Measurements from ENCODE around the gene RHBDL2. TPM values are rescaled to one million over a fixed set of nuclear protein-coding genes. Genes with fewer than 3 reads are reported as not detected.

The RHBDL2 gene
- total RNA-seq, 1 donor from 2014 or later = not detected

GRCh38 chr1:38891753-38892152 lies 49.9 kb downstream of the RHBDL2 start:
- DNase-seq = no peak
- no peak for ATAC-seq (ENCODE audit: poor library complexity)
- intact Hi-C loops (cut with DNase I) = no loop called here

- no peak for DNase-seq
- ATAC-seq (ENCODE audit: poor library complexity) = no peak
- intact Hi-C loops (cut with DNase I) = no loop called here
Observed at GRCh38 chr1:38889589-38889988, 52.0 kb downstream of the RHBDL2 start.

DNA sequence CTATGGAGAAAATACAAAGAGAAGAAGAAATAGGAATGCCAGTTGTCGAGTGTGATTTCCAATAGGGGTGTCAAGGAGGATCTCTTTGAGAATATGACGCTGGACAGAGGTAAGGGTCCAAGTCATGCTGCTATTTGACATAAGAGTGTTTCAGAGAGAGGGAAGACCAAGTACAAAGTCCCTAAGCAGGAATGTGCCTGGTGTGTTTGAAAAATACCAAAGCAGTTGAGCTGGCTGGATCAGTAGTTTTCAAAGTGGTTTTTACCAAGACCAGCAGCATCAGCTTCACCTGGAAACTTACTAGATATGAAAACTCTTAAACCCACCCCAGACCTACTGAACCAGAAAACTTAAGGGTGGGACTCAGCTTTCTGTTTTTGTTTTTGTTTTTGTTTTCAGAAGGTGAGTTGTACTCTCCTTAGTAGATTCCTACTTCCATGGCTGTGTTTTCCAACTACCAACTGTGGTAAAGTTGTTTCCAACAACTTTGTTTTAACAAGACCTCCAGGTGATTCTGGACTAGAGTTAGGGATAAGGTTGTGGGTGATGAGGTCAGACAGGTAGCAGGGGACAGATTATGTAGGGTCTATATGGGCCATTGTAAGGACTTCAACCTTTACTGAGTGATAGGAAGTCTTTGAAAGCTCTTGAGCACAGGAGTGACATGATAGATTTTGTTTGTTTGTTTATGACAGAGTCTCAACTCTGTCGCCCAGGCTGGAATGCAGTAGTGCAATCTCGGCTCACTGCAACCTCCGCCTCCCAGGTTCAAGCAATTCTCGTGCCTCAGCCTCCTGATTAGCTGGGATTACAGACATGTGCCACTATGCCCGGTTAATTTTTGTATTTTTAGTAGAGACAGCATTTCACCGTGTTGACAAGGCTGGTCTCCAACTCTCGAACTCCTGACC lies 53.0 kb downstream of the RHBDL2 start:
- intact Hi-C loops (cut with DNase I) = no loop called here
- ATAC-seq (ENCODE audit: poor library complexity) (no peak), DNase-seq (no peak)

DNA sequence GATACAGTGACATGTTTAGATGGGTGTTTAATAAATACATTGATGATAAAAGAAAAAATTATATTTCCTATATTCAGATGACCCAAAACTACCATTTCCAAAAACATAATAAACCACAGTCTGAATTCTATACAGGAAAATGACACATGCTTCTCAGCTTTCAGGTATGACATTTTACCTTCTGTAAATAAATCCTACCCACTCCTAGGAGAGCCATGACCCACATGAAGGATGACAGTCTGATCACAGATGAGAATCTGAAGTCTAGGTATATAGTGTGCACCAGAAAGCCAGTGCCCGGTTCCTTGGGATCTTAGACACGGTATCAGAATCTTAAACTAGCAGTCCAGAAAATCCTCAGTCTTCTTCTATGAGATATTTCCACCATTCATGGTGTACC lies 56.5 kb downstream of the RHBDL2 start:
- ATAC-seq (ENCODE audit: poor library complexity) = no peak
- intact Hi-C loops (cut with DNase I) = no loop called here
- no peak for DNase-seq

GRCh38 chr1:38881487-38881886 lies 60.1 kb downstream of the RHBDL2 start, which contains the start of gene GJA9:
Gene GJA9 (minus strand): TSS chr1:38881587. CDS start chr1:38876098, 5,489 bp downstream.
- intact Hi-C loops (cut with DNase I) = no loop called here
- DNase-seq (no peak), ATAC-seq (ENCODE audit: poor library complexity) (no peak)

DNA sequence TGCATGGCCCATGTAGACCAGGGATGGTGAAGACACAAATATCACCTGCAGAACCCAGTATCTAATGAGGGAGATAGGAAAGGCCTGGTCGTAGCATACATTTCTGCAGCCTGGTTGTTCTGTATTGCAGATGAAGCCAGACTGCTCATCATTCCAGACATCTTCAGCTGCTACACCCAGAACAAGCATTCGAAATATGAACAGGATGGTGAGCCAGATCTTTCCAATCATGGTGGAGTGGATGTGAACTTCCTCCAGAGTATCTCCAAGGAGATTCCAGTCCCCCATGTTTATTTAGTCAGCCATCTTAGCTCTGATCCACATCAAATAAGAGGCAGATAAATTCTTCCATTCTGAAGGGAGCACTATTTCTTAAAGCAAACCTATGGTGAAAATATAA lies 65.8 kb downstream of the RHBDL2 start:
- intact Hi-C loops (cut with DNase I) = no loop called here
- DNase-seq (no peak), ATAC-seq (ENCODE audit: poor library complexity) (no peak)

GRCh38 chr1:38873027-38873969 lies 68.3 kb downstream of the RHBDL2 start, which contains the start of gene MYCBP:
Gene MYCBP (minus strand): TSS chr1:38873348. CDS start chr1:38873305, 43 bp downstream.
- intact Hi-C loops (cut with DNase I) = no loop called here
- ATAC-seq (ENCODE audit: poor library complexity) = peak; percentile 99

DNA sequence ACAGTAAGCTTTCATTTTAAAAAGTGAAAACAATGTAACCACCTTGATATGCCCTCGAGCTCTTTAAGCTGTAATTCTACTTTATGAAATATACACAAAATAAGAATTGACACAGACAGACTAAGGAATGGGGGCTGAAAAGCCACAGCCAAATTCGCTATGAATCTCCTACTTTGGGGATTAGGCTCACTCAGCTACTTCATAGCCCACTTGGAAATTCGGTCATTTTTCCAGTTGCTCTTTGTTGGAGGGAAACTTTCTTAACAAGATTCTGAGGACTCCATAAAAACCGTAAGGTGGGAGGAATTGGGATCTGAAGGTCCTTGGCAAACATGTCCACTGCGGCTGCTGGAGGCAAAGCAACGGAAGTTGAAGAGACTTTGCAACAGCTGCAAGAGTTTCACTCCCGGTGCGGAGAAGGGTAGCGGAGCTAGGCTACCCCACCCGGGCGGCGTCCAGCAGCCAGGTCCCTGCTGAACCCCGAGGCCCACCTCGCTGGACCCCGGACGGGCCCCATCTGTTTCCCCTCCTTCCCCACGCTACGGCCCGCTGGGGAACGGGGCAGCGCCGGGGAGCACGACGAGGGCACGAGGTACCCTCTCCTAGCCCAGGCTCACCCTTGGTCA lies 69.1 kb downstream of the RHBDL2 start:
- intact Hi-C loops (cut with DNase I) = no loop called here
- no peak for ATAC-seq (ENCODE audit: poor library complexity)
- DNase-seq = no peak

More at GRCh38 chr1:38873027-38873969, 68.3 kb downstream of the RHBDL2 start, which contains the start of gene MYCBP:
- DNase-seq = peak; percentile 97

GRCh38 chr1:38870996-38871395 lies 70.6 kb downstream of the RHBDL2 start:
- intact Hi-C loops (cut with DNase I) = no loop called here
- ATAC-seq (ENCODE audit: poor library complexity) = no peak

GRCh38 chr1:38867208-38867607 lies 74.4 kb downstream of the RHBDL2 start:
- ATAC-seq (ENCODE audit: poor library complexity) (no peak), DNase-seq (no peak)
- intact Hi-C loops (cut with DNase I) = loop anchor here (5.0 kb wide), 1 partner anchor 125 kb away; the partner anchor contains the start of gene AKIRIN1

More at GRCh38 chr1:38870996-38871395, 70.6 kb downstream of the RHBDL2 start:
- no peak for DNase-seq

GRCh38 chr1:38865112-38865715 lies 76.4 kb downstream of the RHBDL2 start:
- intact Hi-C loops (cut with DNase I) = loop anchor here (5.0 kb wide), 1 partner anchor 127 kb away; the partner anchor contains the start of gene AKIRIN1
- no peak for DNase-seq
- no peak for ATAC-seq (ENCODE audit: poor library complexity)

- DNase-seq = no peak
- no peak for ATAC-seq (ENCODE audit: poor library complexity)
- intact Hi-C loops (cut with DNase I) = no loop called here
Observed at GRCh38 chr1:38860454-38860795, 81.2 kb downstream of the RHBDL2 start.

GRCh38 chr1:38859561-38860453 lies 81.8 kb downstream of the RHBDL2 start, which contains the start of gene RRAGC:
Gene RRAGC (minus strand): TSS chr1:38859772. CDS start chr1:38859646, 126 bp downstream.
- ATAC-seq (ENCODE audit: poor library complexity) (peak; percentile 97), DNase-seq (peak; percentile 100)
- intact Hi-C loops (cut with DNase I) = no loop called here

DNA sequence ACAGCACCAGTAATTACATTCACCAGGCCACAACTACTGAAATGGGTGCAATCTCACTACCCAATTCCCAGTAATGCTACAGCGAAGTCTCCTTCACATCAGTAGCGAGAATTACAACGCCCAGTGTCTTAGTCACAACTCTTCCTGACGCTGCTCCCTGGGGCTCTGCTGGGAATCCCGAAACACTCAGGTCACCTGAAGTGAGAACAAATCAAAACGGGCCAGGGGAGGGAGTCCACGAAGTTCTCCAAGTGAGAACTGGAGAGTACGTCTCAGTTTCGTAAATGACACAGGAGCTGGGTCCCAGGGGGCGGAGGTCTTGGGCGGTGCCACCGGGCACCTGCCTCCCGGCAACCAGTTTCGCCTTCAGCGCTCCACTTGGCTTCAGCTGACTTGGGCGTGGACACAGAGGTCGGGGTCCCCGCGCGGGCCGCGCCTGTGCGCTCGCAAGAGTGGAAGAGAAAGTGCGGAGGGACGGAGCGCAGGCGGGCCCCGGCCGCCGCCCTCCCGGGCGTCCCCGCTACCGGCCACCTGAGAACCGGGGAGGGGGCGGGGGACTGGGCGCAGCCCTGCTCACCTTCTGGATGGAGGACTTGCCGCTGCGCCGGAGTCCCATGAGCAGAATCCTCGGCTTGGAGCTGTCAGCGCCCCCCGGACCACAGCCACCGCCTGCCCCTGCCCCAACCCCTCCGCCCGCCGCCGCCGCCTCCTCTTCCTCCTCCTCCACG lies 82.6 kb downstream of the RHBDL2 start:
- intact Hi-C loops (cut with DNase I) = no loop called here
- peak; percentile 79 for DNase-seq
- peak; percentile 42 for ATAC-seq (ENCODE audit: poor library complexity)

DNA sequence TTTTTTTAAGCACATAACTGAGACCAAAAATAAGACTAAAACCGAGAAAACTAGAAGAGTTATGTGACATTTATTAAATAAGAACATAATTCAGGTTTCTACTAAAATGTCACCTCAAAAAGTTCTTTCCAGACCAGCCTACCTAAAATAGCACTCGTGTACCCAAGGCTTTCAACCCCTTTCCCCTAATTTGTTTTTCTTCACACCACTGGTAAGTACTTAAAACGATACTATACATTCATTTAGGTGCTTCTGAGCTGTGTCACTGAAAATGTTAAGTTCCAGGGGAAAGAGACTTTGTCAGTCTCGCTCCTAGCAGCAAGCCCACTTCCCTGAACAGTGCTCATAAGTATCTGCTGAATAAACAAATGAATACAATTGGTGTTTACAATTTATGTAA lies 88.8 kb downstream of the RHBDL2 start:
- intact Hi-C loops (cut with DNase I) = no loop called here
- no peak for ATAC-seq (ENCODE audit: poor library complexity)
- DNase-seq = no peak

DNA sequence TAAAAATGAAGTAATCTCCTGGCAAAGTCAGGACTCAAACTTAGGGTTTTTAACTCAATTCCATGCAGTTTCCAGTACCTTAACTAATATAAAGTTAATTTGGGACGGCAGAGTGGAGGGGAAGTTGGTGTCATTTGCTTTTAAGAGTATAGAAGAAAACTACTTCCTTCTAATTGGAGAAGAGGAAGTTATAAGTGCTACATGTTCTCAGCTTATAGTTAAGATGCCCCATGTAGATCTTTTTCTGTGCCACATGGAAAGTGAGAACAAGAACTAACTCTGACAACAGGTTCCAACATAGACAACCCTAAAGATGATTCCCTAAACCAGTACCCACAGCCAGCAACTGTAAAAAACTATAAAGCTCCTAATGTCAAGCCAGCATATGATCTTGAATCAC lies 93.6 kb downstream of the RHBDL2 start:
- intact Hi-C loops (cut with DNase I) = no loop called here
- no peak for ATAC-seq (ENCODE audit: poor library complexity)

GRCh38 chr1:38846210-38846609 lies 95.4 kb downstream of the RHBDL2 start:
- ATAC-seq (ENCODE audit: poor library complexity) (no peak), DNase-seq (no peak)
- intact Hi-C loops (cut with DNase I) = no loop called here

More for the DNA sequence above, 93.6 kb downstream of the RHBDL2 start:
- DNase-seq = no peak
